Naive B cell (primary cell): ENCODE data around the gene UBR3. TPM values are rescaled to one million over a fixed set of nuclear protein-coding genes. Genes with fewer than 3 reads are reported as not detected.
"Not testable (repeated sequence)": the region's sequence is repeated elsewhere in the genome, so short reads cannot be mapped to it uniquely, and the experiment has no call there.

Experiments
- ATAC-seq, 2 donors: fragments of 150-1000 bp; cut with Tn5 transposase; 2 replicates each; pipeline ENCODE4 v1.10.0; 2021; ENCODE audit warnings: low read depth in 2 of 2, mild to moderate bottlenecking in 2 of 2, moderate library complexity in 2 of 2
- DNase-seq: peaks from one replicate; pipeline ENCODE4 v3.0.0; 2022
- H3K27ac Mint-ChIP-seq, 6 donors: one replicate each; pipeline ENCODE4 v1.8.0; 2020 to 2022; ENCODE audit warnings: mild to moderate bottlenecking in 6 of 6, mixed read lengths in 6 of 6, moderate library complexity in 5 of 6, inconsistent platforms in 2 of 6
- H3K27me3 Mint-ChIP-seq, 3 donors: one replicate each; pipeline ENCODE4 v1.8.0; 2021 to 2022; ENCODE audit warnings: mixed read lengths in 3 of 3, mild to moderate bottlenecking in 1 of 3
- H3K36me3 Mint-ChIP-seq, 2 donors: one replicate each; pipeline ENCODE4 v1.8.0; 2020 to 2022; ENCODE audit warnings: mixed read lengths in 2 of 2, inconsistent platforms in 1 of 2, mild to moderate bottlenecking in 1 of 2
- H3K4me1 Mint-ChIP-seq, 3 donors: one replicate each; pipeline ENCODE4 v1.8.0; 2020 to 2022; ENCODE audit warnings: mixed read lengths in 3 of 3, inconsistent platforms in 1 of 3, mild to moderate bottlenecking in 1 of 3, moderate library complexity in 1 of 3
- H3K4me3 Mint-ChIP-seq, 8 donors: one replicate each; pipeline ENCODE4 v1.8.0; 2020 to 2022; ENCODE audit warnings: mild to moderate bottlenecking in 8 of 8, mixed read lengths in 8 of 8, moderate library complexity in 8 of 8, inconsistent platforms in 2 of 8
- H3K9me3 Mint-ChIP-seq, 7 donors: one replicate each; pipeline ENCODE4 v1.8.0; 2020 to 2022; ENCODE audit warnings: mixed read lengths in 7 of 7, mild to moderate bottlenecking in 5 of 7, inconsistent platforms in 2 of 7, moderate library complexity in 1 of 7
- polyA plus RNA-seq, 6 donors: library from polyadenylated mRNA; unstranded; fragments of 300-500 nt; fragmentation: Illumina TruSeq; gene quantifications; one replicate each; pipeline ENCODE4 v1.2.3, GENCODE V29; 2021; ENCODE audit warnings: low read depth in 6 of 6

UBR3 gene
- polyA plus RNA-seq, 6 donors from 2014 or later, result 6.1 to 11.9 (median 7.1) TPM

DNA sequence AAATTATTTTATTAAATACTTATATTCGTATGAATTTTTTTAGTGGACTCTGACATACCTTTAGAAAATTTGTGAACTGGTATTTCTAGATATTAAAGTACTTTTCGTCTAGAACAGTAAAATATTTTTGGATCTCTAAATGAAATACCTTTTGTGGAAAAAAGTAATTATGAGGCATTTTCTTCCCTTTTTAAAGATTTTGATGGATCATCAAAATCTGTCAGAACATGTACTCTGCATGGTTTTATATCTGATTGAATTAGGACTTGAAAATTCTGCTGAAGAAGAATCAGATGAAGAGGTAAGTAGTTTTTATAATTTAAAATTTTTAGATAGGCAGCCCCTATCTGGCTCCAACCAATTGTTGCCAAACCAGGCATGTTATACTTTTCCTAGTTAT lies 118.8 kb downstream of the UBR3 start:
- peaks cover 10 to 32% of the 10 kb centered on the region in 2 donors for H3K36me3 Mint-ChIP-seq
- no peak overlapping the region for H3K4me3 Mint-ChIP-seq
- no peaks in the 10 kb centered on the region for H3K4me1 Mint-ChIP-seq
- DNase-seq (no peak), ATAC-seq (no peak)
- H3K27me3 Mint-ChIP-seq, result no peaks in the 10 kb centered on the region
- H3K9me3 Mint-ChIP-seq, result no peaks in the 10 kb centered on the region
- H3K27ac Mint-ChIP-seq, result no peak overlapping the region

DNA sequence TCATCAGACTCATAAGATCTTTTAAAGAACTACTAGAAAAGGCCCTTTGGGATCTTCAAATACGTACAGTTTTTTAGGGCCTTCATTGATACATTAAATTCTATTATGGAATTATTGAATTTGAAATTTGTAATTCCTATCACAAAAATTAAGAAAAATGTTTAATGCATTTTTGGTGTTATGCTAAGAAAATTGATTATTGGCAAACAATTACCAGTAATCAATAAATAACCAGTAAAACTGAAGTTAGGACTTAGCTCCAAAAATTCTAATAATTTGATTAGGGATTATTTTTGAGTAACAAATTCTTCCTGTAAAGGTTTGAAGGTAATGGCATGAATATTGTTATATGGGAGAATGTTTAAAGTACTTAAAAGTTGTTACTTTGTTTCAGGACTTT lies 119.3 kb downstream of the UBR3 start:
- H3K36me3 Mint-ChIP-seq, result peaks cover 14 to 32% of the 10 kb centered on the region in 2 donors
- no peak for DNase-seq
- H3K4me3 Mint-ChIP-seq, result no peak overlapping the region
- H3K9me3 Mint-ChIP-seq, result no peaks in the 10 kb centered on the region
- no peaks in the 10 kb centered on the region for H3K4me1 Mint-ChIP-seq
- H3K27ac Mint-ChIP-seq, result no peak overlapping the region
- no peaks in the 10 kb centered on the region for H3K27me3 Mint-ChIP-seq
- no peak for ATAC-seq

DNA sequence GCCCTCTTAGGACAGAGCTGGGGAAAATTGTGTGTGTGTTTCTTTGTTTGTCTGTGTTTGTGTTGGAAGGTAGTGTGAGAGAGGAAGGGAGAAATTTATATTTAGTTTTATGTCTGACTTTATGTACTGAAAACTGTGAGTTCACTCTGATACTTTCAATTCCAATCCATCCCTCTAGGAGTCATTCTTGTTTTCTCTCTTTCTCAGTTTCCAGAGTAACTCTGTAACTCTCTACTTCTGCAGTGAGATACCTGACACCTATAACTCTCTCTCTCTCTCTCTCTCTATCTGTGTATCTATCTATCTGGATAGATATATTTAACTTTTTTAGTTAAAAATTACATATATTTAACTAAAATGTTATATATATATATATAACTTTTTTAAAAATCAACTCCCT lies 128.7 kb downstream of the UBR3 start:
- Mint-ChIP-seq H3K27ac (no peak overlapping the region), H3K4me3 (no peak overlapping the region), H3K9me3 (peaks cover 0 to 5% (median 0%) of the 10 kb centered on the region in 7 donors), H3K4me1 (no peaks in the 10 kb centered on the region), H3K27me3 (no peaks in the 10 kb centered on the region), H3K36me3 (peaks cover 22 to 35% of the 10 kb centered on the region in 2 donors)
- DNase-seq (no peak), ATAC-seq (no peak)

DNA sequence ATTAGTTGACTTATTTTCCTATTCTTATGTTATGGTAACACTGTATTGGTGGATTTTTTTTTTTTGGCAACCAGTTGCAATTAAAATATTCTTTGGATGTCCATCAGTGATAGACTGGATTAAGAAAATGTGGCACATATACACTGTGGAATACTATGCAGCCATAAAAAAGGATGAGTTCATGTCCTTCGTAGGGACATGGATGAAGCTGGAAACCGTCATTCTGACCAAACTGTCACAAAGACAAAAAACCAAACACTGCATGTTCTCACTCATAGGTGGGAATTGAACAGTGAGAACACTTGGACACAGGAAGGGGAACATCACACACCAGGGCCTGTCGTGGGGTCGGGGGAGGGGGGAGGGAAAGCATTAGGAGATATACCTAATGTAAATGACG lies 130.0 kb downstream of the UBR3 start:
- ATAC-seq, H3K4me3 Mint-ChIP-seq, DNase-seq, H3K27me3 Mint-ChIP-seq, H3K9me3 Mint-ChIP-seq, H3K4me1 Mint-ChIP-seq, H3K27ac Mint-ChIP-seq: not testable (repeated sequence)
- peaks cover 20 to 43% of the 10 kb centered on the region in 2 donors for H3K36me3 Mint-ChIP-seq

DNA sequence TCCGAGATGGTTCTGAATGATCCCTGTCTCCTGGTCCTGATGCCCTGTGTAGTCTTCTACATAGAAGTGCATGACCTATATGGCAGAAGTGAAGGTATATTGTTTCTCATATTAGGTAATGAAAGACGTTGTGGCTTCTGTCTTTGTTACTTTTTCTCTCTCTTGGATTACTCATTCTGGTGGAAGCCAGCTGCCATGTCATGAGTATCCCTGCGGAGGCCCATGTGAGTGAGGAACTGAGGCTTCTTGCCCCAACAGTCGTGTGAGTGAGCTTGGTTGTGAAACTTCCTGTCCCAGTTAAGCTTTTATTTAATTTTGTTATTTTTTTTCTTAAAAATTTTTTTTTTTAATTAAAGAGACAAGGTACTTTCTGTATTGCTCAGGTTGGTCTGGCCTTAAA lies 134.7 kb downstream of the UBR3 start:
- Mint-ChIP-seq H3K4me3 (no peak overlapping the region), H3K4me1 (peaks cover 0 to 5% (median 0%) of the 10 kb centered on the region in 3 donors), H3K27ac (peak overlapping the region in 1 of 6 donors; percentile 24), H3K9me3 (peaks cover 0 to 3% (median 0%) of the 10 kb centered on the region in 7 donors), H3K36me3 (peaks cover 20 to 48% of the 10 kb centered on the region in 2 donors), H3K27me3 (no peaks in the 10 kb centered on the region)
- ATAC-seq (no peak), DNase-seq (no peak)

DNA sequence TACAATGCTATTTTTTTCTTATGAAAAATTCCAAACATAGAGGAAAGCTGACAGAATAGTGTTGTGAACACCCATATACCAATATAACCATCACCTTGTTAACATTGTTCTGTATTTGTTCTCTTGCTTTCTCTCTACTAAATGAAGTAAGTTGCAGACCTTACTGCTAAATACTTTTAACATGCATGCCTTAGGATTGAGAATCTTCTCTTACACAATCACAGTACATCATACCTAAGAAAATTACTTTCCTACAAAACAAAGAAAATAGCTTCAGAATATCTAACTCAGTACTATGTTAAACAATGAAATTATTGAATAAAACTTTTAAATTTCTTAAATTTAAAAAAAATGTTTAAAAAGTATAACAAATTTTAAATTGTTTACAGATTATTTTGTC lies 136.5 kb downstream of the UBR3 start:
- no peaks in the 10 kb centered on the region for H3K27me3 Mint-ChIP-seq
- ATAC-seq (no peak), DNase-seq (no peak)
- no peak overlapping the region for H3K27ac Mint-ChIP-seq
- peaks cover 0 to 5% (median 0%) of the 10 kb centered on the region in 3 donors for H3K4me1 Mint-ChIP-seq
- H3K9me3 Mint-ChIP-seq, result no peaks in the 10 kb centered on the region
- no peak overlapping the region for H3K4me3 Mint-ChIP-seq
- peaks cover 24 to 43% of the 10 kb centered on the region in 2 donors for H3K36me3 Mint-ChIP-seq

DNA sequence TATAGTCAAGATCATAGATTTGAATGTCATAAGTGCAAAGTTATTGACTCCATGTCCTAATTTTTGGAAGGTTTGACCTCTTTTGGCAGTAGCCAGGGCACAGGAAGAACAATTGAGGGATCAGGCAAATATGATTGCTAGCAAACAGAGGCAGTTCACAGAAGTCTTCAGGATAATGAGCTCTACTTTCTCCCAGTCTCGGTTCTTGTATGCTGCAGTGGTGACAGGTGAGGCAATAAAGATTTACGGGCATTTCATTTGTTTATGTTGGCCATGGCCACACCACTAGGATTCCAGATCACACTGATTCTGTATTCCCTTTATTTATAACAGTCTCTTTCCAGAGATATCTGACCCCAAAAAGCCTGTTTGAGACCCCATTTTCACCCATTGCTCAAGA lies 137.5 kb downstream of the UBR3 start:
- Mint-ChIP-seq H3K27ac (no peak overlapping the region), H3K27me3 (no peaks in the 10 kb centered on the region), H3K4me1 (peaks cover 0 to 5% (median 0%) of the 10 kb centered on the region in 3 donors), H3K9me3 (peaks cover 0 to 7% (median 2%) of the 10 kb centered on the region in 7 donors), H3K4me3 (no peak overlapping the region), H3K36me3 (peaks cover 25 to 45% of the 10 kb centered on the region in 2 donors)
- no peak for ATAC-seq
- DNase-seq, result no peak

DNA sequence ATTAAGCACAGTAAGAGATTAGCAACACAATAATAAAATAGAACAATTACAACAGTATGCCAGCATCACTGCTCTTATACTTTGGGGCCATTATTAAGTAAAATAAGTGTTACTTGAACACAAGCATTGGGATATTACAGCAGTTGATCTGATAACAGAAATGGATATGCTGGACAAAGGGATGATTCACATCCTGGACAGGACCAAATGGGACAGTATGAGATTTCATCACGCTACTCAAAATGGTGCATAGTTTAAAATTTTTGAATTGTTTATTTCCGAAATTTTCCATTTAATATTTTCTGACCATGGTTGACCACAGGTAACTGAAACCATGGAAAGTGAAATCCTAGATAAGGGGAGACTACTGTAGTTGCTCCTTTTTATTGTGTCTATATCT lies 138.2 kb downstream of the UBR3 start:
- DNase-seq (no peak), ATAC-seq (no peak)
- Mint-ChIP-seq H3K36me3 (peaks cover 25 to 48% of the 10 kb centered on the region in 2 donors), H3K27me3 (no peaks in the 10 kb centered on the region), H3K4me1 (peaks cover 0 to 5% (median 0%) of the 10 kb centered on the region in 3 donors), H3K9me3 (peaks cover 0 to 10% (median 2%) of the 10 kb centered on the region in 7 donors), H3K27ac (peak overlapping the region in 1 of 6 donors; percentile 8), H3K4me3 (no peak overlapping the region)

DNA sequence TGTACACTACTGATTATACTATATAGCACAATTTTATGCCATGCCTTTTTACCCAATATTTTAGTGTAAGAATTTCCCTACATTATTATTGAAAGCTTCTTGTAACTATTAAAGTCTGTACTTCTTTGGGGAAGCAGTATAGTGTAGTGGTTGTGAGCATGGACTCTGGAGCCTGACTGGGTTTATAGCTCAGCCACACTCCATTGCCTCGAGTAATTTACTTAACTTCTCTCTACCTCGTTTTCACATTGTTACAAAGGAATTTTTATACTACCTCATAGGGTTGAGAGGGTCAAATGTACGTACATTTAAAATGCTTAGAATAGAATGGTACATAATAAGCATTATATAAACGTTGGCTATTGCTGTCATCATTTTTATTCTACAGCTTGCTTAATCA lies 139.2 kb downstream of the UBR3 start:
- no peak overlapping the region for H3K4me3 Mint-ChIP-seq
- H3K27ac Mint-ChIP-seq, result no peak overlapping the region
- ATAC-seq (no peak), DNase-seq (no peak)
- peaks cover 25 to 42% of the 10 kb centered on the region in 2 donors for H3K36me3 Mint-ChIP-seq
- peaks cover 0 to 5% (median 0%) of the 10 kb centered on the region in 3 donors for H3K4me1 Mint-ChIP-seq
- H3K9me3 Mint-ChIP-seq, result peaks cover 0 to 10% (median 2%) of the 10 kb centered on the region in 7 donors
- H3K27me3 Mint-ChIP-seq, result no peaks in the 10 kb centered on the region

DNA sequence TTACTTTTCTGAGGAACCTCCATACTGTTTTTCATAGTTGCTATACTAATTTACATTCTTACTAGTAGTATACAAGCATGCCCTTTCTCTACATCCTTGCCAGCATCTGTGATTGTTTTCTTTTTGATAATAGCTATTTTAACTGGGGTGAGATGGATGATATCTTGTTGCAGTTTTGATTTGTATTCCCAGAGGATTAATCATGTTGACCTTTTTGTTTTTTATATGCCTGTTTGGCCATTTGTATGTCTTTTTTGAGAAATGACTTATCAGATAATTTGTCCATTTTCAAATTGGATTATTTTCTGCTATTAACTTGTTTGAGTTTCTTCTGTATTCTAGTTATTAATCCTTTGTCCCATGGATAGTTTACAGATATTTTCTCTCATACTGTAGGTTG lies 141.5 kb downstream of the UBR3 start:
- Mint-ChIP-seq H3K4me1 (peaks cover 0 to 7% (median 0%) of the 10 kb centered on the region in 3 donors), H3K27ac (no peak overlapping the region), H3K27me3 (no peaks in the 10 kb centered on the region), H3K9me3 (peaks cover 0 to 13% (median 4%) of the 10 kb centered on the region in 7 donors), H3K4me3 (no peak overlapping the region), H3K36me3 (peaks cover 29 to 46% of the 10 kb centered on the region in 2 donors)
- DNase-seq (no peak), ATAC-seq (no peak)

DNA sequence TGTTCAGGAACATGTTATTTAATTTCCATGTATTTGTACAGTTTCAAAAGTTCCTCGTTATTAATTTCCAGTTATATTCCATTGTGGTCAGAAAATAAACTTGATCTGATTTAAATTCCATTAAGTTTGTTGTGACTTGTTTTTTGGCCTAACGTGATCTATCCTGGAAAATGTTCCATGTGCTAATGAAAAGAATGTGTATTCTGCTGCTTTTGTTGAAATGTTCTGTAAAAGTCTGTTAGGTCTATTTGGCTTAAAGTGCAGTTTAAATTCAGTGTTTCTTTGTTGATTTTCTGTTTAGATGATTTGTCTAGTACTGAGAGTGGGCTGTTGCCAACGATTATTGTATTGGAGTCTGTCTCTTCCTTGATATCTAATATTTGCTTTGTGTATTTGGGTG lies 148.0 kb downstream of the UBR3 start:
- Mint-ChIP-seq H3K9me3 (peaks cover 3 to 44% (median 35%) of the 10 kb centered on the region in 7 donors), H3K4me1 (peaks cover 0 to 9% (median 5%) of the 10 kb centered on the region in 3 donors), H3K27ac (no peak overlapping the region), H3K4me3 (peak overlapping the region in 1 of 8 donors; percentile 31), H3K36me3 (peaks cover 53 to 67% of the 10 kb centered on the region in 2 donors), H3K27me3 (no peaks in the 10 kb centered on the region)
- ATAC-seq (no peak), DNase-seq (no peak)

DNA sequence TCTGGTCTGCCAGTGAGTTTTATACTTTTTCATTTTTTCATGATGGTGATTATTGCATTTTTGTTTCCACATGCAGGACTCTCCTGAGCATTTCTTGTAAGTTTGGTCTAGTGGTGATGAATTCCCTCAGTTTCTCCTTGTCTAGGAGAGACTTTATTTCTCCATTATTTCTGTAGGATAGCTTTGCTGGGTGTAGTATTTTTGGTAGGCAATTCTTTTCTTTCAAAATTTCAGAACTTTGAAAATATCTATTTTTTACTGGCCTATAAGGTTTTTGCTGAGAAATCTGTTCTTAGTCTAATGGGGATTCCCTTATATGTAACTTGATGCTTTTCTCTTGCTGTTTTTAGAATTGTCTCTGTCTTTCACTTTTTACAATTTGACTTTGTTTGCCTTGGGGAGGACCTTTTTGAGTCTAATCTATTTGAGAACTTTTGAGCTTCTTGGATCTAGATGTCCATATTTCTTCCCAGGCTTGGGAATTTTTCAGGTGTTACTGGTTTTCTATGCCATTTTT lies 149.1 kb downstream of the UBR3 start:
- Mint-ChIP-seq H3K4me1 (peaks cover 0 to 14% (median 13%) of the 10 kb centered on the region in 3 donors), H3K9me3 (peaks cover 3 to 44% (median 35%) of the 10 kb centered on the region in 7 donors), H3K4me3 (peak overlapping the region in 1 of 8 donors; percentile 36), H3K27ac (no peak overlapping the region), H3K36me3 (peaks cover 53 to 65% of the 10 kb centered on the region in 2 donors), H3K27me3 (no peaks in the 10 kb centered on the region)
- DNase-seq, result no peak
- no peak for ATAC-seq

DNA sequence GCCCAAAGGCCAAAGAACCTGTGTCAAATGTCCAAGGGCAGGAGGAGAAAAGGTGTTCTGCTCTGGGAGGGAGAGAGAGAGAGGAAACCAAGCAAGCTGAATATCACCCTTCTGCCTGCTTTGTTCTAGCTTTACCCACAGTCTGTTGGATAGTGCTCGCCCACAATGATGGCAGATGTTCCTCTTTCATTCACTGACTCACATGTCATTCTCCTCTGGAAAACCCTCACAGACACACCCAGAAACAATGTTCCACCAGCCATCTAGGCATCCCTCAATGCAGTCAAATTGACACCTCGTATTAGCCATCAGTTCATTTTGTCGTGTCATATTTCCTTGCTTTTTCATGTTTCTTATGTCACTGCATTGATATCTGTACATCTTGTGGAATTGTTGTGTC lies 150.3 kb downstream of the UBR3 start:
- no peak overlapping the region for H3K4me3 Mint-ChIP-seq
- peaks cover 0 to 14% (median 13%) of the 10 kb centered on the region in 3 donors for H3K4me1 Mint-ChIP-seq
- peaks cover 3 to 42% (median 33%) of the 10 kb centered on the region in 7 donors for H3K9me3 Mint-ChIP-seq
- no peak for DNase-seq
- H3K27me3 Mint-ChIP-seq, result no peaks in the 10 kb centered on the region
- no peak for ATAC-seq
- H3K27ac Mint-ChIP-seq, result no peak overlapping the region
- H3K36me3 Mint-ChIP-seq, result peaks cover 45 to 59% of the 10 kb centered on the region in 2 donors

DNA sequence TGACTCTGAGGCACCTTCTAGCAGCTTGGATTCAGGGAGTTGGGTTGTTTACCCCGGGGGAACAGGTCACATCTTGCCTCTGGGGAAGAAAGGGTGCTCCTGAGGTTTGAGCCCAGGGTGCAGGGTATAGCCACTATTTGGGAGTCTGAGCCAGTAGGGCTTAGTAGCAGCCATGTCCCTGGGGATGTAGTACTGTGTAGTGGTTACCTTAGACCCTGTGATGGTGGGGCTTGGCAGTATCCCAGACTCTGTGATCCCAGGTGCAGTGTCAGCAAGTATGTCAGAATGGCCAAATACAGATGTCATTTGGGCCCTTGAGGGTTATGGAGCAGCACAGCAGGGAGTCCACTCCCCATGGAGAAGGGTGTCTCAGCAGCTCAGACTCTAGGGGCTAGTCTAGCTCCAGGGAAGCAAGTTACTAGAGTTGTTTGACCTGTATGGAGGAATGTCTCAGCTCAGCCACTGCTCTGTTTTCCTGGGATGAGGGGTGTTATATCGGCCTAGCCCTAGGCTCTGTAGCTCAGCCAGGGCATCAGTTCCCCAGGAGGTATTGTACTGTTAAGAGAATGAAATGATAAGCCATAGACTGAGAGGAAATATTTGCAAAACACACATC lies 151.3 kb downstream of the UBR3 start:
- ATAC-seq, result no peak
- DNase-seq, result no peak
- Mint-ChIP-seq H3K36me3 (peaks cover 50 to 59% of the 10 kb centered on the region in 2 donors), H3K4me3 (no peak overlapping the region), H3K27me3 (no peaks in the 10 kb centered on the region), H3K4me1 (peaks cover 4 to 21% (median 19%) of the 10 kb centered on the region in 3 donors), H3K9me3 (peaks cover 3 to 42% (median 33%) of the 10 kb centered on the region in 7 donors), H3K27ac (peak overlapping the region in 1 of 6 donors; percentile 82)
